Osteocyte (in vitro differentiated cells): ENCODE measurements around the gene PKIB. TPM values are rescaled to one million over a fixed set of nuclear protein-coding genes. Genes with fewer than 3 reads are reported as not detected.

Experiments used
- DNase-seq: peaks from one replicate; pipeline ENCODE4 v3.0.0; 2021; ENCODE audit warnings: mixed read lengths; ENCODE audit not compliant: unreplicated experiment; ENCODE audit errors: extremely low spot score
- H3K27ac Mint-ChIP-seq: one replicate; pipeline ENCODE4 v1.8.0; 2021; ENCODE audit warnings: mild to moderate bottlenecking, mixed read lengths; ENCODE audit not compliant: unreplicated experiment
- H3K27me3 Mint-ChIP-seq: one replicate; pipeline ENCODE4 v1.8.0; 2021; ENCODE audit warnings: mixed read lengths; ENCODE audit not compliant: unreplicated experiment
- H3K36me3 Mint-ChIP-seq: one replicate; pipeline ENCODE4 v1.8.0; 2021; ENCODE audit warnings: mixed read lengths; ENCODE audit not compliant: unreplicated experiment
- H3K4me1 Mint-ChIP-seq: one replicate; pipeline ENCODE4 v1.8.0; 2021; ENCODE audit warnings: mixed read lengths; ENCODE audit not compliant: unreplicated experiment
- H3K4me3 Mint-ChIP-seq: one replicate; pipeline ENCODE4 v1.8.0; 2021; ENCODE audit warnings: mild to moderate bottlenecking, moderate library complexity, mixed read lengths; ENCODE audit not compliant: unreplicated experiment
- H3K9me3 Mint-ChIP-seq: one replicate; pipeline ENCODE4 v1.8.0; 2021; ENCODE audit warnings: mixed read lengths; ENCODE audit not compliant: unreplicated experiment
- CTCF ChIP-seq: fragments of 200-600 bp; sonication (generic); IDR thresholded peaks from 2 replicates; pipeline ENCODE4 v1.5.0; 2021; ENCODE audit warnings: antibody characterized with exemption, mild to moderate bottlenecking, moderate library complexity
- total RNA-seq: library from RNA; stranded (reverse); gene quantifications from 2 replicates; pipeline ENCODE4 v1.2.1, GENCODE V29; 2021

Gene PKIB
- total RNA-seq, 1 donor from 2014 or later = 35.0 TPM

- TF ChIP-seq CTCF = no peak
- Mint-ChIP-seq H3K27ac (no peak overlapping the region), H3K4me1 (peaks cover 4% of the 10 kb centered on the region), H3K9me3 (no peaks in the 10 kb centered on the region), H3K27me3 (no peaks in the 10 kb centered on the region), H3K36me3 (peaks cover 2% of the 10 kb centered on the region), H3K4me3 (no peak overlapping the region)
- DNase-seq = no peak
Measured at GRCh38 chr6:122702841-122703240, 92.6 kb downstream of the PKIB start.

- peaks cover 2% of the 10 kb centered on the region for H3K36me3 Mint-ChIP-seq
- H3K27me3 Mint-ChIP-seq = no peaks in the 10 kb centered on the region
- H3K4me3 Mint-ChIP-seq = no peak overlapping the region
- peaks cover 4% of the 10 kb centered on the region for H3K4me1 Mint-ChIP-seq
- H3K27ac Mint-ChIP-seq = no peak overlapping the region
- no peak for DNase-seq
- no peaks in the 10 kb centered on the region for H3K9me3 Mint-ChIP-seq
- TF ChIP-seq CTCF = no peak
Measured at GRCh38 chr6:122704066-122704465, 93.9 kb downstream of the PKIB start.

GRCh38 chr6:122709922-122710512 is 99.8 kb downstream of the PKIB start:
- Mint-ChIP-seq H3K36me3 (no peaks in the 10 kb centered on the region), H3K4me1 (peaks cover 16% of the 10 kb centered on the region), H3K27me3 (no peaks in the 10 kb centered on the region), H3K9me3 (no peaks in the 10 kb centered on the region), H3K4me3 (no peak overlapping the region), H3K27ac (no peak overlapping the region)
- no peak for TF ChIP-seq CTCF
- DNase-seq = no peak

GRCh38 chr6:122710908-122711635 is 100.9 kb downstream of the PKIB start:
- Mint-ChIP-seq H3K4me3 (no peak overlapping the region), H3K27me3 (no peaks in the 10 kb centered on the region), H3K9me3 (no peaks in the 10 kb centered on the region), H3K36me3 (no peaks in the 10 kb centered on the region), H3K4me1 (peaks cover 16% of the 10 kb centered on the region), H3K27ac (no peak overlapping the region)
- no peak for DNase-seq
- no peak for TF ChIP-seq CTCF

- no peak for DNase-seq
- no peaks in the 10 kb centered on the region for H3K9me3 Mint-ChIP-seq
- H3K27ac Mint-ChIP-seq = peak overlapping the region; percentile 4
- H3K36me3 Mint-ChIP-seq = no peaks in the 10 kb centered on the region
- TF ChIP-seq CTCF = no peak
- peaks cover 19% of the 10 kb centered on the region for H3K4me1 Mint-ChIP-seq
- H3K4me3 Mint-ChIP-seq = no peak overlapping the region
- H3K27me3 Mint-ChIP-seq = no peaks in the 10 kb centered on the region
Measured at GRCh38 chr6:122712093-122712447, 101.9 kb downstream of the PKIB start.
